Spinal cord (tissue), 10 donors: Measurements from ENCODE around the gene TNIK. TPM values are rescaled to one million over a fixed set of nuclear protein-coding genes. Genes with fewer than 3 reads are reported as not detected.

ENCODE experiments used
- DNase-seq, 6 donors: peaks; one replicate each; pipeline versions ENCODE4 v3.0.0 to v3.0.0-alpha.2; 2013 to 2015; ENCODE audit warnings: low spot score in 6 of 6, low read depth in 4 of 6
- H3K27ac ChIP-seq: one replicate; pipeline ENCODE4 v1.5.1; 2013; ENCODE audit warnings: low read depth, low read length, control low read depth
- H3K27me3 ChIP-seq: one replicate; pipeline ENCODE4 v1.6.1; 2013; ENCODE audit warnings: low read length; ENCODE audit not compliant: control insufficient read depth, insufficient read depth
- H3K36me3 ChIP-seq: one replicate; pipeline ENCODE4 v1.6.1; 2013; ENCODE audit warnings: low read length; ENCODE audit not compliant: control insufficient read depth, insufficient read depth
- H3K4me1 ChIP-seq: one replicate; pipeline ENCODE4 v1.6.1; 2013; ENCODE audit warnings: low read length; ENCODE audit not compliant: control insufficient read depth, insufficient read depth
- H3K4me3 ChIP-seq: one replicate; pipeline ENCODE4 v1.5.1; 2013; ENCODE audit warnings: low read depth, low read length, control low read depth
- H3K9me3 ChIP-seq: one replicate; pipeline ENCODE4 v1.6.1; 2013; ENCODE audit warnings: low read length; ENCODE audit not compliant: control insufficient read depth, insufficient read depth
- whole genome bisulfite sequencing: methylation state at CpG from one replicate; pipeline ENCODE4 v1.1.5; 2013; ENCODE audit warnings: missing lambda C conversion rate; ENCODE audit not compliant: insufficient coverage; 5-methylcytosine and 5-hydroxymethylcytosine counted together
- polyA plus RNA-seq, 2 donors: library from polyadenylated mRNA; unstranded; fragments of 120-200 nt; gene quantifications; one replicate each; pipeline ENCODE4 v1.2.1, GENCODE V29; 2013; ENCODE audit not compliant: insufficient read length in 2 of 2
- total RNA-seq, 2 donors: library from RNA; depleted of rRNA in 1 of 2; stranded (reverse); fragments of 120-200 nt in 1 of 2; fragments of >200 nt in 1 of 2; gene quantifications; one replicate each; pipeline versions ENCODE4 v1.2.3 to v1.2.4, GENCODE V29; 2013 to 2014
- donor health status: healthy.

The TNIK gene
- total and polyA plus RNA-seq, 4 donors: 38.3 to 105 (median 88.5) TPM

DNA sequence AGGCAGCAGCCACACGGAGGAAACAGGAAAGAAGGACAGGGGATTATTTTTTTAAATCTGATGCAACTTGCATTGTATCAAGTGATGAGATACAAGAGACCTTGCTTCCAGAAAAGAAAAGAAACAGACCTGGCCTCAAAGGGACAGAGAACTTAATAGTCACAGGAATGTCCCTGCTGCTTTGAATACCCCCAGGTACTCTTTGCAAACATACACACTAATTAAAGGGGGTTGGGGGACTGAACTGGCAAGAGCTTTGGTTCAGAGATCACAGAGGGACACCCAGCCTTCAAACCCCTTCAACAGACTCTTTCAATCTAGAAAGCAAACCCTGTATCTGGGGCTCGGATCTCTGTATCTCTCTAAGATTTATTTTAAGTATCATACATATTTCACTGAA is 18.0 kb downstream of the TNIK start:
- peaks cover 12% of the 10 kb centered on the region for H3K4me1 ChIP-seq
- H3K9me3 ChIP-seq: no peaks in the 10 kb centered on the region
- no peak overlapping the region for H3K27ac ChIP-seq
- no peaks in the 10 kb centered on the region for H3K36me3 ChIP-seq
- no peaks in the 10 kb centered on the region for H3K27me3 ChIP-seq
- DNase-seq: no peak
- no peak overlapping the region for H3K4me3 ChIP-seq
- WGBS: 43% methylated on average over 1 of the region's 2 CpGs

GRCh38 chr3:171441381-171441780 is 18.8 kb downstream of the TNIK start:
- no CpG with 5 or more reads among the region's 3 CpGs for WGBS

GRCh38 chr3:171439996-171440395 is 20.2 kb downstream of the TNIK start:
- no peak overlapping the region for H3K27ac ChIP-seq
- WGBS: 90% methylated on average over 1 of the region's 2 CpGs
- no peaks in the 10 kb centered on the region for H3K36me3 ChIP-seq
- H3K4me1 ChIP-seq: peaks cover 9% of the 10 kb centered on the region
- peaks cover 2% of the 10 kb centered on the region for H3K9me3 ChIP-seq
- H3K4me3 ChIP-seq: no peak overlapping the region
- DNase-seq: no peak
- no peaks in the 10 kb centered on the region for H3K27me3 ChIP-seq

More at GRCh38 chr3:171441381-171441780, 18.8 kb downstream of the TNIK start:
- Histone ChIP-seq H3K27me3 (no peaks in the 10 kb centered on the region), H3K36me3 (no peaks in the 10 kb centered on the region), H3K4me3 (no peak overlapping the region), H3K27ac (no peak overlapping the region), H3K9me3 (no peaks in the 10 kb centered on the region), H3K4me1 (peaks cover 12% of the 10 kb centered on the region)
- no peak for DNase-seq

GRCh38 chr3:171437115-171437756 is 23.0 kb downstream of the TNIK start:
- peaks cover 3% of the 10 kb centered on the region for H3K4me1 ChIP-seq
- peak in 1 of 6 donors; percentile 37 for DNase-seq
- WGBS: no CpG with 5 or more reads among the region's 3 CpGs
- H3K4me3 ChIP-seq: no peak overlapping the region
- H3K27ac ChIP-seq: no peak overlapping the region
- no peaks in the 10 kb centered on the region for H3K27me3 ChIP-seq
- peaks cover 4% of the 10 kb centered on the region for H3K9me3 ChIP-seq
- H3K36me3 ChIP-seq: no peaks in the 10 kb centered on the region

DNA sequence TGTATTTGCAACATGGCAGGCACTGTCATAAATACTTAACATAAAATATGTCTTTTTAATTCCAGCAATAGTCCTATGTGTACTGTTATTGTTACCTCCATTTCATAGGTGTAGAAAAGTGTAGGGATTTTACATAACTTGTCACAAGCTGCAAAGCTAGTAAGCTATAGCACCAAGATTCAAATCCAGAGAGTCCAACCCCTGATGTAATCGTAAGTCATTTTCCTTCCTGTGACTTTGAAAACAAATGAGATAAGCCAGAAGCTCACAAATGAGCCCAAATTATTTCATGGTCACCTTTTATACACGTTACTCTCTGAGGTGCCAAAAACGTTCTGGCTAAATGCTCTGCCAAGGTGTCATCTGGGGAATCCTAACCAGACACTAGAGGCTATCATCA is 23.8 kb downstream of the TNIK start:
- WGBS: 30% methylated on average over 3 of the region's 3 CpGs
- Histone ChIP-seq H3K27ac (no peak overlapping the region), H3K4me1 (peaks cover 3% of the 10 kb centered on the region), H3K4me3 (no peak overlapping the region), H3K27me3 (no peaks in the 10 kb centered on the region), H3K36me3 (no peaks in the 10 kb centered on the region), H3K9me3 (peaks cover 4% of the 10 kb centered on the region)
- DNase-seq: no peak

GRCh38 chr3:171435757-171436156 is 24.4 kb downstream of the TNIK start:
- no peaks in the 10 kb centered on the region for H3K36me3 ChIP-seq
- H3K27me3 ChIP-seq: no peaks in the 10 kb centered on the region
- peaks cover 3% of the 10 kb centered on the region for H3K4me1 ChIP-seq
- peaks cover 4% of the 10 kb centered on the region for H3K9me3 ChIP-seq
- DNase-seq: no peak
- no peak overlapping the region for H3K27ac ChIP-seq
- H3K4me3 ChIP-seq: no peak overlapping the region

- WGBS: no CpG with 5 or more reads among the region's 1 CpG
- no peak for DNase-seq
- no peaks in the 10 kb centered on the region for H3K27me3 ChIP-seq
These were observed 25.1 kb downstream of the TNIK start for GRCh38 chr3:171435143-171435542.

GRCh38 chr3:171432548-171432947 is 27.7 kb downstream of the TNIK start:
- H3K4me3 ChIP-seq: no peak overlapping the region
- no peaks in the 10 kb centered on the region for H3K36me3 ChIP-seq
- peaks cover 4% of the 10 kb centered on the region for H3K9me3 ChIP-seq
- no peak for DNase-seq
- H3K27me3 ChIP-seq: no peaks in the 10 kb centered on the region
- H3K27ac ChIP-seq: no peak overlapping the region
- peaks cover 3% of the 10 kb centered on the region for H3K4me1 ChIP-seq
- no CpG with 5 or more reads among the region's 1 CpG for WGBS

More at GRCh38 chr3:171435143-171435542, 25.1 kb downstream of the TNIK start:
- no peaks in the 10 kb centered on the region for H3K36me3 ChIP-seq
- H3K27ac ChIP-seq: no peak overlapping the region
- no peak overlapping the region for H3K4me3 ChIP-seq
- peaks cover 4% of the 10 kb centered on the region for H3K9me3 ChIP-seq
- H3K4me1 ChIP-seq: peaks cover 3% of the 10 kb centered on the region

DNA sequence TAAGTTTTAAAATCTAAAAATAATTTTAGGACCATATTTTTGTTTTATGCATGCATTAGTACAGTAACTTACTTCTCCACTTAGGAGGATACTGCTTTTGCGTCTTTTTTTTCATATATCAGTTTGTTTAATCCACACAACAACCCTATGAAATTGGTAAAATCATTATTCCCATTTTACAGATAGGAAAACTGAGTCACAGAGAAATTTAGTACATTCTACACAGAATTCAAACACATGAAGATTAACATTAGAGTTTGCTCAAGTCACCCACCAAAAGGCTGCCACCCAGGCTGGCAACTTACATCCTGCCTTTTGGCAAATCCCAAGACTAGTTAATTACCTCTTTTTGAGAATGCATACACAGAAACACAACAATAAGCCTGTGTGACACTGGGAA is 28.7 kb downstream of the TNIK start:
- no peaks in the 10 kb centered on the region for H3K36me3 ChIP-seq

GRCh38 chr3:171430530-171430929 is 29.7 kb downstream of the TNIK start:
- Histone ChIP-seq H3K4me3 (no peak overlapping the region), H3K4me1 (no peaks in the 10 kb centered on the region), H3K9me3 (peaks cover 4% of the 10 kb centered on the region), H3K36me3 (no peaks in the 10 kb centered on the region), H3K27me3 (no peaks in the 10 kb centered on the region), H3K27ac (no peak overlapping the region)
- DNase-seq: no peak

More for the DNA sequence above, 28.7 kb downstream of the TNIK start:
- Histone ChIP-seq H3K27me3 (no peaks in the 10 kb centered on the region), H3K27ac (no peak overlapping the region), H3K4me3 (no peak overlapping the region), H3K9me3 (peaks cover 4% of the 10 kb centered on the region), H3K4me1 (no peaks in the 10 kb centered on the region)
- no peak for DNase-seq
- no CpG with 5 or more reads among the region's 1 CpG for WGBS
